Amygdala (tissue), 56 donors: ENCODE measurements around the gene STT3A.

Experiments
- DNase-seq, 56 donors: peaks; one replicate each; lab custom pipeline; 2025; lab: John Stamatoyannopoulos, UW

STT3A gene

GRCh38 chr11:125649465-125650166 is 57.0 kb downstream of the STT3A start:
- DNase-seq = no peak

- no peak for DNase-seq
Measured at GRCh38 chr11:125662689-125663088, 70.0 kb downstream of the STT3A start.

GRCh38 chr11:125663910-125664309 is 71.3 kb downstream of the STT3A start:
- no peak for DNase-seq

DNA sequence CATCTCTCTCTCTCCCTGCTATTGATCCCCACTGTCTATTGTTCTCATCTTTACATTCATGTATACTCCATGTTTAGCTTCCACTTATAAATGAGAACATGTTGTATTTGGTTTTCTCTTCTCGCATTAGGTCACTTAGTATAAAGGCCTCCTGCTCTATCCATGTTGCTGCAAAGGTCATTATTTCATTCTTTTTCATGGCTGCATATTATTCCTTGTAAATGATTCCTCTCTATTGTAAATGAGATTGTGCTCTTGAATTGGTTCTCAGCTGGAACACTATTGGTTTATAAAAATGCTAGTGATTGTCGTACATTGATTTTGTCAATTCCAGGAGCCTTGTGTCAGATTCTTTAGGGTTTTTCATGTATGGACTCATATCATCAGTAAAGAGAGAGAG is 74.5 kb downstream of the STT3A start:
- DNase-seq = no peak

DNA sequence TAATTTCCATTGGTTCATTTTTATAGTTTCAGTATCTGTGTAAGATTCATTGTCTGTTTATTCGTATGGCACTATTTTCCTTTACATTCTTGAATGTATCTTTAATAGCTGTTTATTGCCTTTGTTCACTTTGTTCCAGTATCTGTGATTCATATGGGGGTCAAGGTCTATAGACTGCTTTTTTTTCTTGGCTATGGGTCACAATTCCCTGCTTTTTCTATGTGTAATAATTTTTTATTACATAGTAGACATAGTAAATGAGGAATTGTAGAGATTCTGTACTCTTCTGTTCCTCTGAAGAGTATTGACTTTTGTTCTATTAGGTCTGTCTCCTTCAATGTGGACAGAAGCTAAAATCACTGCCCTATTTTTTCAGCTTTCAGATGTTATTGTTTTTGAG is 77.5 kb downstream of the STT3A start:
- no peak for DNase-seq

DNA sequence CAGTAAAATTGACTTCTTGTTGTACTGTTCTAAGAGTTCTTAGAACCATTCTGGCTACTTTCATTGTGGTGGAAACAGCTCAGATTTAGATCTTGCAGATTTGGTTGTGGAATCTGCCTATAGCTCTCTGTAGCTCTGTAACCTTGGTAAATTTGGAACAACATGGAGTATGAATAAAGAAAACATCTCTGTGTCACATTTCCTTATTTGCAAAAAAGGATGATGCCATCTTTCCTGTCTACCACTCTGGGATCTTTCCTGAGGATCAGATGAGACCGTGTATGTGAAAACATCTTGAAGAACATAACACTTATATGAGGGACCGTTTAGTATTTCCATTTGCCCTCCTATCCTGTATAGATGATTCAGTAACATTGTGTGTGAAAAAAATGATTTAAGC is 78.9 kb downstream of the STT3A start:
- DNase-seq = no peak
